H9 (cell line): ENCODE results near the gene KIF3B. TPM values are rescaled to one million over a fixed set of nuclear protein-coding genes. Genes with fewer than 3 reads are reported as not detected.

Experiments used
- DNase-seq: peaks from one replicate; pipeline ENCODE4 v3.0.0-alpha.2; 2017
- H2AFZ ChIP-seq: one replicate; pipeline ENCODE4 v1.6.1; 2013; ENCODE audit warnings: mild to moderate bottlenecking, low read length, control low read depth, moderate library complexity
- H2AK5ac ChIP-seq: 2 replicates; pipeline ENCODE4 v1.6.1; 2013; ENCODE audit warnings: low read length, control low read depth, mixed read lengths; ENCODE audit not compliant: insufficient read length
- H2BK120ac ChIP-seq: one replicate; pipeline ENCODE4 v1.6.1; 2013; ENCODE audit warnings: low read depth, mild to moderate bottlenecking, low read length, control low read depth, inconsistent platforms; ENCODE audit not compliant: poor library complexity, severe bottlenecking
- H2BK12ac ChIP-seq: 2 replicates; pipeline ENCODE4 v1.6.1; 2013; ENCODE audit warnings: low read length, control low read depth, mixed read lengths, low read depth; ENCODE audit not compliant: insufficient read length
- H2BK15ac ChIP-seq: 2 replicates; pipeline ENCODE4 v1.6.1; 2013; ENCODE audit warnings: low read depth, low read length, control low read depth
- H2BK20ac ChIP-seq: one replicate; pipeline ENCODE4 v1.6.1; 2013; ENCODE audit warnings: low read depth, mild to moderate bottlenecking, low read length, control low read depth, inconsistent platforms; ENCODE audit not compliant: poor library complexity, severe bottlenecking
- H2BK5ac ChIP-seq: 2 replicates; pipeline ENCODE4 v1.6.1; 2013; ENCODE audit warnings: low read length, control low read depth, mixed read lengths; ENCODE audit not compliant: insufficient read length
- H3K14ac ChIP-seq: 2 replicates; pipeline ENCODE4 v1.6.1; 2013; ENCODE audit warnings: low read length, control low read depth; ENCODE audit not compliant: insufficient read depth
- H3K18ac ChIP-seq: 2 replicates; pipeline ENCODE4 v1.6.1; 2013; ENCODE audit warnings: low read depth, mild to moderate bottlenecking, mixed read lengths, low read length, control low read depth; ENCODE audit not compliant: insufficient read length
- H3K23ac ChIP-seq: 2 replicates; pipeline ENCODE4 v1.6.1; 2013; ENCODE audit warnings: low read length, control low read depth, mixed read lengths, low read depth; ENCODE audit not compliant: insufficient read length
- H3K23me2 ChIP-seq: 2 replicates; pipeline ENCODE4 v1.6.1; 2013; ENCODE audit warnings: low read depth, mild to moderate bottlenecking, mixed read lengths, low read length, control low read depth; ENCODE audit not compliant: insufficient read length, poor library complexity, severe bottlenecking
- H3K27ac ChIP-seq: 2 replicates; pipeline ENCODE4 v1.5.1; 2013; ENCODE audit warnings: low read length, control low read depth, mixed read lengths, low read depth; ENCODE audit not compliant: insufficient read length
- H3K27me3 ChIP-seq: 2 replicates; pipeline ENCODE4 v1.6.1; 2013; ENCODE audit warnings: low read length, control low read depth, inconsistent platforms; ENCODE audit not compliant: insufficient read depth
- H3K4ac ChIP-seq: 2 replicates; pipeline ENCODE4 v1.6.1; 2013; ENCODE audit warnings: low read depth, mild to moderate bottlenecking, control low read depth, inconsistent platforms, low read length, moderate library complexity
- H3K4me1 ChIP-seq: 2 replicates; pipeline ENCODE4 v1.6.1; 2013; ENCODE audit warnings: low read length, control low read depth, inconsistent platforms; ENCODE audit not compliant: insufficient read depth
- H3K4me2 ChIP-seq: 2 replicates; pipeline ENCODE4 v1.6.1; 2013; ENCODE audit warnings: low read length, control low read depth, mixed read lengths; ENCODE audit not compliant: insufficient read length, insufficient read depth
- H3K56ac ChIP-seq: 2 replicates; pipeline ENCODE4 v1.6.1; 2013; ENCODE audit warnings: low read depth, mild to moderate bottlenecking, mixed read lengths, low read length, control low read depth; ENCODE audit not compliant: insufficient read length
- H3K79me1 ChIP-seq: 2 replicates; pipeline ENCODE4 v1.6.1; 2013; ENCODE audit warnings: low read depth, mild to moderate bottlenecking, moderate library complexity, low read length, control low read depth, inconsistent platforms; ENCODE audit not compliant: insufficient read depth, poor library complexity, severe bottlenecking
- H3K79me2 ChIP-seq: 2 replicates; pipeline ENCODE4 v1.6.1; 2013; ENCODE audit warnings: low read length, control low read depth, inconsistent platforms; ENCODE audit not compliant: insufficient read depth
- H3K9ac ChIP-seq: 2 replicates; pipeline ENCODE4 v1.6.1; 2013; ENCODE audit warnings: low read length, control low read depth, mixed read lengths; ENCODE audit not compliant: insufficient read length; ENCODE audit errors: extremely low read depth
- H3K9me3 ChIP-seq: one replicate; pipeline ENCODE4 v1.6.1; 2013; ENCODE audit warnings: low read depth, low read length, inconsistent platforms; ENCODE audit not compliant: control insufficient read depth
- H3T11ph ChIP-seq: one replicate; pipeline ENCODE4 v1.6.1; 2013; ENCODE audit warnings: mild to moderate bottlenecking, low read length, control low read depth, inconsistent platforms
- H4K20me1 ChIP-seq: one replicate; pipeline ENCODE4 v1.6.1; 2013; ENCODE audit not compliant: control insufficient read depth, insufficient read length, insufficient read depth
- H4K5ac ChIP-seq: 2 replicates; pipeline ENCODE4 v1.6.1; 2013; ENCODE audit warnings: low read depth, mild to moderate bottlenecking, mixed read lengths, low read length, control low read depth; ENCODE audit not compliant: insufficient read length
- H4K8ac ChIP-seq: replicated peaks from 2 replicates; pipeline ENCODE4 v1.6.1; 2013; ENCODE audit warnings: low read length, control low read depth, mixed read lengths, low read depth; ENCODE audit not compliant: insufficient read length
- H4K91ac ChIP-seq: 2 replicates; pipeline ENCODE4 v1.6.1; 2013; ENCODE audit warnings: low read depth, mild to moderate bottlenecking, moderate library complexity, mixed read lengths, low read length, control low read depth; ENCODE audit not compliant: insufficient read length
- H3K27ac Mint-ChIP-seq, 3 experiments: 2 replicates in 2 of 3; 3 replicates in 1 of 3; pipeline ENCODE4 v1.8.0; 2020 to 2021; ENCODE audit warnings: mixed read lengths in 3 of 3, mild to moderate bottlenecking in 1 of 3, moderate library complexity in 1 of 3
- H3K27me3 Mint-ChIP-seq: 2 replicates; pipeline ENCODE4 v1.8.0; 2021; ENCODE audit warnings: low read depth, mild to moderate bottlenecking, moderate library complexity, mixed read lengths
- H3K36me3 Mint-ChIP-seq, 3 experiments: 2 replicates in 2 of 3; 3 replicates in 1 of 3; pipeline ENCODE4 v1.8.0; 2020 to 2021; ENCODE audit warnings: low read depth in 3 of 3, mixed read lengths in 3 of 3; ENCODE audit not compliant: insufficient read depth in 1 of 3
- H3K4me1 Mint-ChIP-seq, 2 experiments: 2 replicates each; pipeline ENCODE4 v1.8.0; 2020; ENCODE audit warnings: mixed read lengths in 2 of 2
- H3K4me3 Mint-ChIP-seq, 2 experiments: 2 replicates in 1 of 2; 3 replicates in 1 of 2; pipeline ENCODE4 v1.8.0; 2020 to 2021; ENCODE audit warnings: mild to moderate bottlenecking in 2 of 2, mixed read lengths in 2 of 2, moderate library complexity in 1 of 2
- H3K9me3 Mint-ChIP-seq, 2 experiments: 2 replicates in 1 of 2; 3 replicates in 1 of 2; pipeline ENCODE4 v1.8.0; 2020; ENCODE audit warnings: mild to moderate bottlenecking in 2 of 2, mixed read lengths in 2 of 2, moderate library complexity in 1 of 2
- CTCF ChIP-seq: fragments of 200-600 bp; sonication (generic); conservative IDR thresholded peaks from 3 replicates; pipeline ENCODE4 v1.8.0; 2021; ENCODE audit warnings: antibody characterized with exemption, mild to moderate bottlenecking
- WGBS: extraction: QIAGEN DNeasy Blood & Tissue Kit; methylation state at CpG from one replicate; pipeline ENCODE4 v1.1.7; 2013; ENCODE audit warnings: missing lambda C conversion rate, low lambda C conversion rate, mixed read lengths; ENCODE audit not compliant: insufficient read length; ENCODE audit errors: extremely low coverage; 5-methylcytosine and 5-hydroxymethylcytosine counted together
- total RNA-seq: library from RNA; stranded (reverse); gene quantifications from 2 replicates; pipeline ENCODE4 v1.2.1, GENCODE V29; 2021

The KIF3B gene
- total RNA-seq, 1 experiment from 2014 or later = 29.7 TPM

DNA sequence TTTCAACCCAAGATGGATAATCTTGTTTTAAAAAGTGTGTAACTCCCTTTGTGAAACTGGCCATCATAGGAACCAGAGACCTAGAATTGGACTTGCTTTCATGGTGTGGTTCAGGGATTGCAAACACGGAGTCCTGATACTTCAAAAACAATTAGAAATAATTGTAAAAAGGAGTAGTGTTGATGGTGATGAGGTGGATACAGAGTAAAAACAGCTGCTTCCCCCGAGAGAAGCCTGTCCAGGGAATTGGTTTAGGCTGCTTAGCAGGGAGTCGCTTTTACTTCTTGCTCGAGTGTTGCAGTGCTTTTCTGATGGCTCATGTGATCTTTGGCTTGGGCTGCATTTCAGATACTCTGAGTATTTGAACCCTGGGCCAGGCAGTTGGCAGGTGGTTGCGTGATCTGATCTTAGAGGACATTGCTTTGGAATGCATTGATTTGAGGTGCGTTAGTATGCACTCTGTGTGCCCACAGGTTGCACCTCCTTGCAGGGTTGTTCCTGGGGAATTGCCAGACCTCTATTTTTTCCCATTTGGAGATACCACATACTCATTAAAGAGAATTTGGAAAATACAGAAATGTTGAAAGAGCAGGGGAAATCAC lies 19.5 kb downstream of the KIF3B start:
- H3K27ac Mint-ChIP-seq = peak overlapping the region in 2 of 3 experiments; percentile 36 to 49; a peak in 6 of 7 replicates

More for the DNA sequence above, 19.5 kb downstream of the KIF3B start:
- H3K27ac ChIP-seq = no peak overlapping the region
- no peak overlapping the region for H3K4me3 Mint-ChIP-seq
- no peaks in the 10 kb centered on the region for H3K36me3 Mint-ChIP-seq
- H3T11ph ChIP-seq = no peak overlapping the region
- no peaks in the 10 kb centered on the region for H3K4me1 ChIP-seq
- H3K9me3 ChIP-seq = no peaks in the 10 kb centered on the region
- H3K27me3 ChIP-seq = no peaks in the 10 kb centered on the region
- H2BK15ac ChIP-seq = no peak overlapping the region
- no peaks in the 10 kb centered on the region for H3K27me3 Mint-ChIP-seq
- H2AK5ac ChIP-seq = no peak overlapping the region
- no peak overlapping the region for H3K14ac ChIP-seq
- TF ChIP-seq CTCF = no peak
- H3K79me1 ChIP-seq = no peaks in the 10 kb centered on the region
- no peak overlapping the region for H4K91ac ChIP-seq
- H2AFZ ChIP-seq = no peak overlapping the region
- no CpG with 5 or more reads among the region's 6 CpGs for WGBS
- H3K18ac ChIP-seq = no peak overlapping the region
- H3K4ac ChIP-seq = no peak overlapping the region
- no peak overlapping the region for H3K23ac ChIP-seq
- no peak overlapping the region for H3K56ac ChIP-seq
- H3K79me2 ChIP-seq = no peaks in the 10 kb centered on the region; the same call in 1 of the 2 replicates
- H2BK12ac ChIP-seq = no peak overlapping the region
- H3K9ac ChIP-seq = no peak overlapping the region
- H3K9me3 Mint-ChIP-seq = no peaks in the 10 kb centered on the region
- no peak for DNase-seq
- no peak overlapping the region for H3K4me2 ChIP-seq
- no peak overlapping the region for H2BK120ac ChIP-seq
- H3K23me2 ChIP-seq = no peaks in the 10 kb centered on the region
- no peak overlapping the region for H2BK5ac ChIP-seq
- no peak overlapping the region for H4K8ac ChIP-seq
- H3K4me1 Mint-ChIP-seq = peaks cover 0 to 3% of the 10 kb centered on the region in 2 experiments; a peak in 2 of 4 replicates
- no peak overlapping the region for H4K5ac ChIP-seq
- no peak overlapping the region for H2BK20ac ChIP-seq
- H4K20me1 ChIP-seq = no peaks in the 10 kb centered on the region
